Measurements from ENCODE around the gene RNASEL.

The RNASEL gene

GRCh38 chr1:182584746-182585145, 4.3 kb downstream of the RNASEL start:
- H3K27ac ChIP-seq (ENCODE audit: low read depth, low read length), result no peak overlapping the region
- H3K27me3 ChIP-seq (ENCODE audit: insufficient read depth, low read length), result no peaks in the 10 kb centered on the region
- H3K4me1 ChIP-seq (ENCODE audit: control insufficient read depth, insufficient read depth, low read length, unreplicated experiment), result peaks cover 5% of the 10 kb centered on the region
- peaks cover 3% of the 10 kb centered on the region; the same call in 1 of the 2 replicates for H3K36me3 ChIP-seq (ENCODE audit: insufficient read depth, low read length)
- H2AFZ ChIP-seq (ENCODE audit: low read length, unreplicated experiment), result no peak overlapping the region
- H3K79me2 ChIP-seq (ENCODE audit: control insufficient read depth, insufficient read depth, low read length, unreplicated experiment), result no peaks in the 10 kb centered on the region
- H3K4me3 ChIP-seq (ENCODE audit: low read depth, low read length), result no peak overlapping the region

GRCh38 chr1:182580736-182581135, 8.3 kb downstream of the RNASEL start:
- H3K4me1 ChIP-seq (ENCODE audit: control insufficient read depth, insufficient read depth, low read length, unreplicated experiment), result peaks cover 4% of the 10 kb centered on the region
- H3K36me3 ChIP-seq (ENCODE audit: insufficient read depth, low read length), result no peaks in the 10 kb centered on the region
- H3K27me3 ChIP-seq (ENCODE audit: insufficient read depth, low read length), result no peaks in the 10 kb centered on the region
- H3K4me3 ChIP-seq (ENCODE audit: low read depth, low read length), result no peak overlapping the region
- no peak overlapping the region for H3K27ac ChIP-seq (ENCODE audit: low read depth, low read length)
- H3K79me2 ChIP-seq (ENCODE audit: control insufficient read depth, insufficient read depth, low read length, unreplicated experiment), result no peaks in the 10 kb centered on the region
- no peak overlapping the region for H2AFZ ChIP-seq (ENCODE audit: low read length, unreplicated experiment)

GRCh38 chr1:182575540-182576149, 13.4 kb downstream of the RNASEL start:
- Histone ChIP-seq H3K27ac (ENCODE audit: low read depth, low read length) (no peak overlapping the region), H3K4me3 (ENCODE audit: low read depth, low read length) (no peak overlapping the region), H3K4me1 (ENCODE audit: control insufficient read depth, insufficient read depth, low read length, unreplicated experiment) (peaks cover 12% of the 10 kb centered on the region), H3K36me3 (ENCODE audit: insufficient read depth, low read length) (no peaks in the 10 kb centered on the region), H2AFZ (ENCODE audit: low read length, unreplicated experiment) (peak overlapping the region; percentile 4), H3K27me3 (ENCODE audit: insufficient read depth, low read length) (no peaks in the 10 kb centered on the region), H3K79me2 (ENCODE audit: control insufficient read depth, insufficient read depth, low read length, unreplicated experiment) (no peaks in the 10 kb centered on the region)

GRCh38 chr1:182574156-182574555, 14.9 kb downstream of the RNASEL start:
- Histone ChIP-seq H2AFZ (ENCODE audit: low read length, unreplicated experiment) (no peak overlapping the region), H3K27ac (ENCODE audit: low read depth, low read length) (no peak overlapping the region), H3K36me3 (ENCODE audit: insufficient read depth, low read length) (no peaks in the 10 kb centered on the region), H3K4me3 (ENCODE audit: low read depth, low read length) (no peak overlapping the region), H3K4me1 (ENCODE audit: control insufficient read depth, insufficient read depth, low read length, unreplicated experiment) (peaks cover 19% of the 10 kb centered on the region), H3K27me3 (ENCODE audit: insufficient read depth, low read length) (no peaks in the 10 kb centered on the region), H3K79me2 (ENCODE audit: control insufficient read depth, insufficient read depth, low read length, unreplicated experiment) (no peaks in the 10 kb centered on the region)

GRCh38 chr1:182570611-182570970, 18.5 kb downstream of the RNASEL start:
- H3K27me3 ChIP-seq (ENCODE audit: insufficient read depth, low read length), result no peaks in the 10 kb centered on the region
- no peak overlapping the region for H3K4me3 ChIP-seq (ENCODE audit: low read depth, low read length)
- no peaks in the 10 kb centered on the region for H3K36me3 ChIP-seq (ENCODE audit: insufficient read depth, low read length)
- no peaks in the 10 kb centered on the region for H3K79me2 ChIP-seq (ENCODE audit: control insufficient read depth, insufficient read depth, low read length, unreplicated experiment)
- no peak overlapping the region for H2AFZ ChIP-seq (ENCODE audit: low read length, unreplicated experiment)
- H3K27ac ChIP-seq (ENCODE audit: low read depth, low read length), result no peak overlapping the region
- H3K4me1 ChIP-seq (ENCODE audit: control insufficient read depth, insufficient read depth, low read length, unreplicated experiment), result peaks cover 14% of the 10 kb centered on the region

- Histone ChIP-seq H3K4me1 (ENCODE audit: control insufficient read depth, insufficient read depth, low read length, unreplicated experiment) (peaks cover 9% of the 10 kb centered on the region), H3K4me3 (ENCODE audit: low read depth, low read length) (no peak overlapping the region), H3K79me2 (ENCODE audit: control insufficient read depth, insufficient read depth, low read length, unreplicated experiment) (no peaks in the 10 kb centered on the region), H3K27ac (ENCODE audit: low read depth, low read length) (no peak overlapping the region), H3K27me3 (ENCODE audit: insufficient read depth, low read length) (no peaks in the 10 kb centered on the region), H2AFZ (ENCODE audit: low read length, unreplicated experiment) (peak overlapping the region; percentile 12), H3K36me3 (ENCODE audit: insufficient read depth, low read length) (no peaks in the 10 kb centered on the region)
Measured at GRCh38 chr1:182569939-182570610, 19.0 kb downstream of the RNASEL start.

- Histone ChIP-seq H3K36me3 (ENCODE audit: insufficient read depth, low read length) (no peaks in the 10 kb centered on the region), H3K4me1 (ENCODE audit: control insufficient read depth, insufficient read depth, low read length, unreplicated experiment) (peaks cover 8% of the 10 kb centered on the region), H2AFZ (ENCODE audit: low read length, unreplicated experiment) (no peak overlapping the region), H3K79me2 (ENCODE audit: control insufficient read depth, insufficient read depth, low read length, unreplicated experiment) (no peaks in the 10 kb centered on the region), H3K4me3 (ENCODE audit: low read depth, low read length) (no peak overlapping the region), H3K27ac (ENCODE audit: low read depth, low read length) (no peak overlapping the region), H3K27me3 (ENCODE audit: insufficient read depth, low read length) (no peaks in the 10 kb centered on the region)
Measured at GRCh38 chr1:182568647-182569284, 20.3 kb downstream of the RNASEL start.

- no peaks in the 10 kb centered on the region for H3K79me2 ChIP-seq (ENCODE audit: control insufficient read depth, insufficient read depth, low read length, unreplicated experiment)
- no peaks in the 10 kb centered on the region for H3K27me3 ChIP-seq (ENCODE audit: insufficient read depth, low read length)
- H3K27ac ChIP-seq (ENCODE audit: low read depth, low read length), result no peak overlapping the region
- H2AFZ ChIP-seq (ENCODE audit: low read length, unreplicated experiment), result no peak overlapping the region
- no peak overlapping the region for H3K4me3 ChIP-seq (ENCODE audit: low read depth, low read length)
- H3K4me1 ChIP-seq (ENCODE audit: control insufficient read depth, insufficient read depth, low read length, unreplicated experiment), result peaks cover 8% of the 10 kb centered on the region
- H3K36me3 ChIP-seq (ENCODE audit: insufficient read depth, low read length), result no peaks in the 10 kb centered on the region
Measured at GRCh38 chr1:182567629-182568028, 21.4 kb downstream of the RNASEL start.

- Histone ChIP-seq H3K27me3 (ENCODE audit: insufficient read depth, low read length) (peaks cover 9% of the 10 kb centered on the region; the same call in 1 of the 2 replicates), H3K79me2 (ENCODE audit: control insufficient read depth, insufficient read depth, low read length, unreplicated experiment) (no peaks in the 10 kb centered on the region)
Measured at GRCh38 chr1:182565537-182565936, 23.5 kb downstream of the RNASEL start.

GRCh38 chr1:182564406-182565004, 24.6 kb downstream of the RNASEL start:
- no peaks in the 10 kb centered on the region for H3K36me3 ChIP-seq (ENCODE audit: insufficient read depth, low read length)
- peaks cover 5% of the 10 kb centered on the region for H3K4me1 ChIP-seq (ENCODE audit: control insufficient read depth, insufficient read depth, low read length, unreplicated experiment)
- no peak overlapping the region for H2AFZ ChIP-seq (ENCODE audit: low read length, unreplicated experiment)
- H3K27ac ChIP-seq (ENCODE audit: low read depth, low read length), result no peak overlapping the region
- H3K27me3 ChIP-seq (ENCODE audit: insufficient read depth, low read length), result peaks cover 9% of the 10 kb centered on the region; the same call in 1 of the 2 replicates
- no peaks in the 10 kb centered on the region for H3K79me2 ChIP-seq (ENCODE audit: control insufficient read depth, insufficient read depth, low read length, unreplicated experiment)
- H3K4me3 ChIP-seq (ENCODE audit: low read depth, low read length), result no peak overlapping the region

More at GRCh38 chr1:182565537-182565936, 23.5 kb downstream of the RNASEL start:
- peaks cover 8% of the 10 kb centered on the region for H3K4me1 ChIP-seq (ENCODE audit: control insufficient read depth, insufficient read depth, low read length, unreplicated experiment)
- no peak overlapping the region for H2AFZ ChIP-seq (ENCODE audit: low read length, unreplicated experiment)
- no peaks in the 10 kb centered on the region for H3K36me3 ChIP-seq (ENCODE audit: insufficient read depth, low read length)
- H3K4me3 ChIP-seq (ENCODE audit: low read depth, low read length), result no peak overlapping the region
- no peak overlapping the region for H3K27ac ChIP-seq (ENCODE audit: low read depth, low read length)
